Subcutaneous adipose tissue (tissue), 4 donors: ENCODE results near the gene ACP7. TPM values are rescaled to one million over a fixed set of nuclear protein-coding genes. Genes with fewer than 3 reads are reported as not detected.

ENCODE experiments used
- CTCF ChIP-seq: fragments of 450-650 bp; IDR thresholded peaks from one replicate; pipeline ENCODE4 v1.5.1; 2016; ENCODE audit warnings: low read depth, mild to moderate bottlenecking, control low read depth, antibody characterized with exemption, moderate library complexity
- total RNA-seq, 4 donors: library from RNA; depleted of rRNA; stranded (reverse); fragments of >200 nt; gene quantifications; one replicate each; pipeline ENCODE4 v1.1.0, GENCODE V29; 2016

Gene ACP7
- total RNA-seq, 4 donors from 2014 or later: not detected

DNA sequence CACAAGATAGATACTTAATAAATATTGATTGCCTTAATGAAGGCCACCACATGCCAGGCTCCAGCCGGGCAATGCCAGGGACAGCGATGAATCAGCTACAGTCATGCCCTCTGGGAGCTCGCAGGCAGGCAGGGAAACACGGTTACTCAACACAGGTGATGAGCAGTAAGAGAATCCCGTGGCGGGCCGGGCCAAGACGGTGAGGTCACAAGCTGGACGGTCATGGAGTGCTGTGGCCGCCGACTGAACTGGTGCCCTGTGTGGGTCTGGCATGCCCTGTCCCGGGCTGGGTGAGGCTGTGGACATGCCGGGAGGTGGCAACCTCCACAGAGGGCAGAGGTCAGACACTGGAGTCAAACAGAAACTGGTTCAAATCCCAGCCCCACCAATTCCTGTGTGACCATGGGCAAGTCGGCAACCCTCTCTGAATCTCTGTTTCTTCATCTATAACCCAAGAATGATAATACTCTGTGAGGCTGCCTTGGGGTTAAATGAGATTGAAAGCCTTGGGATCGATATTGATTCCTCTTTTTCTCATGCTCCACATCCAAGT, 28.2 kb downstream of the ACP7 start:
- TF ChIP-seq CTCF: no peak

DNA sequence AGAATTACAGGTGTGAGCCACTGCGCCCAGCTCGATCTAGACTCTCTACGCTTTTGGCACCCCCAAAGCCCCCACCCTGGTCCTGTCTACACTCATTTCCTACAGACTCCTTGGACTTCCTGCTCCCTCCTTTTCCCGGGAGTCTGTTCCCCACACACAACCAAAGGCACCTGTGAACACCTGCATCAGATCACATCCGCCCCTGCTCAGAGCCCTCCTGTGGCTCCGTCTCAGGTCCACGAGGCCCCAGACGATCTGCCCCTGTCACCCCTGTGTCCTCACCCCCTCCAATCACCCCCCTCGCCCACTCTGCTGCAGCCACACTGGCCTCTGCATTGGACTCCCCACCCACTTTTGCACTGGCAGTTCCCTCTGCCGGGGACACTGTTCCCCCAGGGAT, 29.0 kb downstream of the ACP7 start:
- TF ChIP-seq CTCF: no peak

GRCh38 chr19:39115105-39115847, 31.1 kb downstream of the ACP7 start:
- TF ChIP-seq CTCF: no peak

GRCh38 chr19:39119830-39120229, 35.7 kb downstream of the ACP7 start:
- no peak for TF ChIP-seq CTCF

DNA sequence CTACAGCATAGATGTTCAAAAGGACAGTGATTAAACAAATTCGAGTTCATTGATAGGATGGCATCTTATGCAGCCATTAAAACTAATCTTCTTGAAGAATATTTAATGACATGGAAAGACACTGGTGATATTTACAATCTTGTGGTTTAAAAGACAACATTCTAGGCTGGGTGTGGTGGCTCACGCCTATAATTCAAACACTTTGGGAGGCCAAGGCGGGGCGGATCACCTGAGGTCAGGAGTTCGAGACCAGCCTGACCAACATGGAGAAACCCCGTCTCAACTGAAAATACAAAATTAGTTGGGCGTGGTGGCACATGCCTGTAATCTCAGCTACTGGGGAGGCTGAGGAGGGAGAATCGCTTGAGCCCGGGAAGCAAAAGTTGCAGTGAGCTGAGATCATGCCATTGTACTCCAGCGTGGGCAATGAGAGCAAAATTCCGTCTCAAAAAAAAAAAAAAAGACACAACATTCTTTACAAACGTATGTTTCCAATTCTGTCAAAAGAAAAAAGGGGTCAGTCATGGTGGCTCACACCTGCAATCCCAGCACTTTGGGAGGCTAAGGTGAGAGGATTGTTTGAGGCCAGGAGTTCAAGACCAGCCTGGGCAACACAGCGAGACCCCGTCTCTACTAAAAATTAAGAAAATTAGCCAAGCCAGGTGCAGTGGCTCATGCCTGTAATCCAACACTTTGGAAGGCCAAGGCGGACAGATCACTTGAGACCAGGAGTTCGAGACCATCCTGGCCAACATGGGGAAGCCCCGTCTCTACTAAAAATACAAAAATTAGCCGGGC, 39.0 kb downstream of the ACP7 start:
- TF ChIP-seq CTCF: no peak

GRCh38 chr19:39124136-39124764, 40.1 kb downstream of the ACP7 start:
- TF ChIP-seq CTCF: no peak

DNA sequence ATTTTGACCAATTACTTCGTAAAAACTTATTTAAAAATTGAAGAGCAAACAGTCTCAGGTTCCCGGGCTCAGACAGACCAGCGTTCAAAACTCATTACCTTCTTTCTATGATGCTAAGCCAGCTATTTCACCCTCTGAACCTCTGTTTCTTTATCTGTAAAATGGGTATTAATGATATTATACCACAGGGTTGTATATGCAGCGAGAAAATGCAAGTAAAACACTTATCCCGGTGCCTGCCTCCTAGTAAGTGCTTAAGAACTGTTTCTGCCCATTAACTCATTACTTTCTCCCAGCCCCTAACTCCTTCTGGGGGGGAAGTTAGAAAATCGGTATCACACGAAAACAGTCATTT, 41.0 kb downstream of the ACP7 start:
- no peak for TF ChIP-seq CTCF
